ENCODE results near the gene LYST. TPM values are rescaled to one million over a fixed set of nuclear protein-coding genes. Genes with fewer than 3 reads are reported as not detected.

Gene LYST
- total RNA-seq, 1 experiment from 2014 or later: 1.7 TPM

DNA sequence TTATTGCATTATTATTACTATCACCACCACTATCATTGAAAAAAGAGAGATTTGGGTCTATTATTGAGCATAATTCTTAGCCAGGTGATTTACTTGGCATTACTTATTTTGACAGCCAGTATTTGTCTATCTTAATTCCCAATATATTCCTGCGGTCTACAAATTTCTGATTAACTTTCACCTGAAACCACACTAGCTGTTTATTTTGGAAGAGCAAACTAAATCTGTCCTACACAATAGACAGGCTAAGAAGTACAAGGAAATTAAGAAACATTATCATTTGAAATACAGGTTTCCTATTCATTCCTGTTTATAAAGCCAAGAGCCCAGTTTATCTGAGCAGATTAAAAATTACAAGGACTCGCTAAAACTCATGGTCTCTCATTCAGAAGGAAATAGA, 6.9 kb upstream of the LYST start:
- H3K4me1 ChIP-seq (ENCODE audit: insufficient read depth, low read length, poor library complexity, severe bottlenecking): no peaks in the 10 kb centered on the region
- CTCF ChIA-PET: no interaction called here
- intact Hi-C loops (cut with micrococcal nuclease; ENCODE audit: unreplicated experiment): no loop called here
- TF ChIP-seq, protein P1, sequence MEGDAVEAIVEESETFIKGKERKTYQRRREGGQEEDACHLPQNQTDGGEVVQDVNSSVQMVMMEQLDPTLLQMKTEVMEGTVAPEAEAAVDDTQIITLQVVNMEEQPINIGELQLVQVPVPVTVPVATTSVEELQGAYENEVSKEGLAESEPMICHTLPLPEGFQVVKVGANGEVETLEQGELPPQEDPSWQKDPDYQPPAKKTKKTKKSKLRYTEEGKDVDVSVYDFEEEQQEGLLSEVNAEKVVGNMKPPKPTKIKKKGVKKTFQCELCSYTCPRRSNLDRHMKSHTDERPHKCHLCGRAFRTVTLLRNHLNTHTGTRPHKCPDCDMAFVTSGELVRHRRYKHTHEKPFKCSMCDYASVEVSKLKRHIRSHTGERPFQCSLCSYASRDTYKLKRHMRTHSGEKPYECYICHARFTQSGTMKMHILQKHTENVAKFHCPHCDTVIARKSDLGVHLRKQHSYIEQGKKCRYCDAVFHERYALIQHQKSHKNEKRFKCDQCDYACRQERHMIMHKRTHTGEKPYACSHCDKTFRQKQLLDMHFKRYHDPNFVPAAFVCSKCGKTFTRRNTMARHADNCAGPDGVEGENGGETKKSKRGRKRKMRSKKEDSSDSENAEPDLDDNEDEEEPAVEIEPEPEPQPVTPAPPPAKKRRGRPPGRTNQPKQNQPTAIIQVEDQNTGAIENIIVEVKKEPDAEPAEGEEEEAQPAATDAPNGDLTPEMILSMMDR (conservative IDR thresholded peaks at IDR 0.05; ENCODE audit: low read depth, low read length): no peak
- TF ChIP-seq EZH2 (IDR thresholded peaks at IDR 0.05; ENCODE audit: borderline replicate concordance, low read depth, low read length, poor library complexity, severe bottlenecking): no peak
- POLR2A ChIA-PET (ENCODE audit: low non-redundant PET): no interaction called here
- H3K9me3 ChIP-seq (ENCODE audit: low read depth, low read length, poor library complexity, severe bottlenecking): no peaks in the 10 kb centered on the region
- H3K4me3 ChIP-seq (ENCODE audit: low read depth, low read length, poor library complexity, severe bottlenecking): no peak overlapping the region
- no peaks in the 10 kb centered on the region for H3K36me3 ChIP-seq (ENCODE audit: insufficient read depth, low read length, poor library complexity, severe bottlenecking)
- no peak for DNase-seq (ENCODE audit: low spot score)
- H3K27ac ChIP-seq (ENCODE audit: low read depth, low read length, poor library complexity, severe bottlenecking): no peak overlapping the region
- BruUV-seq (replicated peaks): no TSS peak
- no peaks in the 10 kb centered on the region for H3K27me3 ChIP-seq (replicated peaks; ENCODE audit: insufficient read depth, low read depth, low read length, poor library complexity)

- intact Hi-C loops (cut with micrococcal nuclease; ENCODE audit: unreplicated experiment): no loop called here
- CTCF ChIA-PET: no interaction called here
These were observed 6.3 kb upstream of the LYST start for GRCh38 chr1:235873045-235873444.

GRCh38 chr1:235872270-235872669, 5.6 kb upstream of the LYST start:
- Histone ChIP-seq H3K4me3 (ENCODE audit: low read depth, low read length, poor library complexity, severe bottlenecking) (no peak overlapping the region), H3K36me3 (ENCODE audit: insufficient read depth, low read length, poor library complexity, severe bottlenecking) (no peaks in the 10 kb centered on the region), H3K4me1 (ENCODE audit: insufficient read depth, low read length, poor library complexity, severe bottlenecking) (no peaks in the 10 kb centered on the region), H3K27me3 (replicated peaks; ENCODE audit: insufficient read depth, low read depth, low read length, poor library complexity) (no peaks in the 10 kb centered on the region), H3K27ac (ENCODE audit: low read depth, low read length, poor library complexity, severe bottlenecking) (no peak overlapping the region), H3K9me3 (ENCODE audit: low read depth, low read length, poor library complexity, severe bottlenecking) (no peaks in the 10 kb centered on the region)
- intact Hi-C loops (cut with micrococcal nuclease; ENCODE audit: unreplicated experiment): no loop called here
- DNase-seq (ENCODE audit: low spot score): no peak
- POLR2A ChIA-PET (ENCODE audit: low non-redundant PET): interaction anchor here (0.6 kb wide), 1 partner anchor 34 kb away, joined by 12 read pairs; no protein-coding TSS in a partner anchor
- no TSS peak for BruUV-seq (replicated peaks)
- CTCF ChIA-PET: no interaction called here
- TF ChIP-seq EZH2 (IDR thresholded peaks at IDR 0.05; ENCODE audit: borderline replicate concordance, low read depth, low read length, poor library complexity, severe bottlenecking): no peak
- TF ChIP-seq, protein P1 (conservative IDR thresholded peaks at IDR 0.05; ENCODE audit: low read depth, low read length): no peak

More at GRCh38 chr1:235873045-235873444, 6.3 kb upstream of the LYST start:
- Histone ChIP-seq H3K4me1 (ENCODE audit: insufficient read depth, low read length, poor library complexity, severe bottlenecking) (no peaks in the 10 kb centered on the region), H3K36me3 (ENCODE audit: insufficient read depth, low read length, poor library complexity, severe bottlenecking) (no peaks in the 10 kb centered on the region), H3K4me3 (ENCODE audit: low read depth, low read length, poor library complexity, severe bottlenecking) (no peak overlapping the region), H3K9me3 (ENCODE audit: low read depth, low read length, poor library complexity, severe bottlenecking) (no peaks in the 10 kb centered on the region), H3K27ac (ENCODE audit: low read depth, low read length, poor library complexity, severe bottlenecking) (no peak overlapping the region), H3K27me3 (replicated peaks; ENCODE audit: insufficient read depth, low read depth, low read length, poor library complexity) (no peaks in the 10 kb centered on the region)
- TF ChIP-seq, protein P1 (conservative IDR thresholded peaks at IDR 0.05; ENCODE audit: low read depth, low read length): no peak
- TF ChIP-seq EZH2 (IDR thresholded peaks at IDR 0.05; ENCODE audit: borderline replicate concordance, low read depth, low read length, poor library complexity, severe bottlenecking): no peak
- POLR2A ChIA-PET (ENCODE audit: low non-redundant PET): no interaction called here
- DNase-seq (ENCODE audit: low spot score): no peak
- no TSS peak for BruUV-seq (replicated peaks)
